ENCODE results near the gene MRPS11.

GRCh38 chr15:88513195-88513594, 45.7 kb downstream of the MRPS11 start:
- TF ChIP-seq CTCF (IDR thresholded peaks at IDR 0.05; ENCODE audit: poor library complexity, severe bottlenecking), result no peak
- TF ChIP-seq POLR2AphosphoS5 (IDR thresholded peaks at IDR 0.05), result no peak
- TF ChIP-seq REST (IDR thresholded peaks at IDR 0.05; ENCODE audit: borderline replicate concordance), result no peak
- TF ChIP-seq TAF1 (IDR thresholded peaks at IDR 0.05; ENCODE audit: low read depth), result no peak
- TF ChIP-seq EZH2 (IDR thresholded peaks at IDR 0.05; ENCODE audit: borderline replicate concordance, insufficient read depth, low read length, poor library complexity, severe bottlenecking), result no peak

All from neural cell (in vitro differentiated cells).